DND-41 (cell line): ENCODE measurements around the gene OSBPL10.

Source experiments
- ATAC-seq: fragments of 200-7000 bp; cut with Tn5 transposase; 3 replicates; pipeline ENCODE4 v1.9.1; 2021; ENCODE audit warnings: low read depth; ENCODE audit not compliant: insufficient read depth
- DNase-seq: peaks from one replicate; pipeline ENCODE4 v3.0.0-alpha.2; 2020
- H2AFZ ChIP-seq: 2 replicates; pipeline ENCODE4 v1.6.0; 2012; ENCODE audit warnings: low read depth, low read length
- H3K27ac ChIP-seq: 2 replicates; pipeline ENCODE4 v1.5.1; 2012; ENCODE audit warnings: low read length, inconsistent platforms
- H3K27me3 ChIP-seq: fragments of 200-600 bp; sonication (generic); 2 replicates; pipeline ENCODE4 v1.6.0; 2012; ENCODE audit warnings: low read length, mild to moderate bottlenecking, inconsistent platforms; ENCODE audit not compliant: insufficient read depth, poor library complexity
- H3K36me3 ChIP-seq: 2 replicates; pipeline ENCODE4 v1.5.1; 2012; ENCODE audit warnings: low read length, inconsistent platforms; ENCODE audit not compliant: insufficient read depth
- H3K4me1 ChIP-seq: 2 replicates; pipeline ENCODE4 v1.5.1; 2012; ENCODE audit warnings: mild to moderate bottlenecking, low read length; ENCODE audit not compliant: insufficient read depth
- H3K4me2 ChIP-seq: 2 replicates; pipeline ENCODE4 v1.6.0; 2012; ENCODE audit warnings: mild to moderate bottlenecking, moderate library complexity, low read length, inconsistent platforms; ENCODE audit not compliant: insufficient read depth
- H3K4me3 ChIP-seq, 2 experiments: fragments of 200-600 bp in 1 of 2; shearing (Covaris generic) in 1 of 2; 2 replicates each; pipeline ENCODE4 v1.5.1; 2012 to 2016; ENCODE audit warnings: inconsistent platforms in 2 of 2, low read length in 2 of 2, mild to moderate bottlenecking in 2 of 2, low read depth in 1 of 2, moderate library complexity in 1 of 2
- H3K79me2 ChIP-seq: 2 replicates; pipeline ENCODE4 v1.6.0; 2012; ENCODE audit warnings: low read length, inconsistent platforms; ENCODE audit not compliant: insufficient read depth
- H3K9ac ChIP-seq: 2 replicates; pipeline ENCODE4 v1.6.0; 2012; ENCODE audit warnings: low read depth, mild to moderate bottlenecking, inconsistent platforms, low read length, moderate library complexity
- H3K9me3 ChIP-seq: 2 replicates; pipeline ENCODE4 v1.5.1; 2012; ENCODE audit warnings: low read length, moderate library complexity, mild to moderate bottlenecking, inconsistent platforms; ENCODE audit not compliant: insufficient read depth, severe bottlenecking
- H4K20me1 ChIP-seq: 2 replicates; pipeline ENCODE4 v1.6.0; 2012; ENCODE audit warnings: low read length; ENCODE audit not compliant: insufficient read depth
- CTCF ChIP-seq: IDR thresholded peaks from 2 replicates; pipeline ENCODE4 v1.5.1; 2012; ENCODE audit warnings: borderline replicate concordance, low read length, moderate library complexity, mild to moderate bottlenecking; ENCODE audit not compliant: poor library complexity, severe bottlenecking; ENCODE audit errors: extremely low read depth
- EZH2 ChIP-seq: IDR thresholded peaks from 3 replicates; pipeline ENCODE4 v1.6.1; 2012; ENCODE audit warnings: borderline replicate concordance, low read depth, mild to moderate bottlenecking, moderate library complexity, low read length, inconsistent platforms; ENCODE audit not compliant: severe bottlenecking

OSBPL10 gene

GRCh38 chr3:31661993-31662670, 318.9 kb downstream of the OSBPL10 start:
- Histone ChIP-seq H3K9ac (no peak overlapping the region), H3K4me3 (no peak overlapping the region), H3K4me1 (no peaks in the 10 kb centered on the region), H2AFZ (no peak overlapping the region), H3K79me2 (no peaks in the 10 kb centered on the region), H3K36me3 (no peaks in the 10 kb centered on the region), H4K20me1 (no peaks in the 10 kb centered on the region), H3K27me3 (no peaks in the 10 kb centered on the region), H3K27ac (no peak overlapping the region), H3K9me3 (peaks cover 5% of the 10 kb centered on the region), H3K4me2 (no peak overlapping the region)
- no peak for ATAC-seq
- DNase-seq = no peak
- TF ChIP-seq CTCF (no peak), EZH2 (no peak)

- TF ChIP-seq CTCF (no peak), EZH2 (no peak)
- ATAC-seq (no peak), DNase-seq (no peak)
- no peak overlapping the region for H2AFZ ChIP-seq
- H3K9ac ChIP-seq = no peak overlapping the region
- no peaks in the 10 kb centered on the region for H4K20me1 ChIP-seq
- H3K79me2 ChIP-seq = no peaks in the 10 kb centered on the region
- H3K36me3 ChIP-seq = no peaks in the 10 kb centered on the region
- no peak overlapping the region for H3K4me2 ChIP-seq
- H3K9me3 ChIP-seq = peaks cover 5% of the 10 kb centered on the region
- H3K27ac ChIP-seq = no peak overlapping the region
- no peaks in the 10 kb centered on the region for H3K4me1 ChIP-seq
- no peak overlapping the region for H3K4me3 ChIP-seq
- H3K27me3 ChIP-seq = no peaks in the 10 kb centered on the region
These were observed 319.8 kb downstream of the OSBPL10 start for GRCh38 chr3:31661286-31661685.

- TF ChIP-seq CTCF (no peak), EZH2 (no peak)
- no peaks in the 10 kb centered on the region for H3K27me3 ChIP-seq
- no peak overlapping the region for H3K4me3 ChIP-seq
- DNase-seq = no peak
- no peak overlapping the region for H3K27ac ChIP-seq
- H3K4me1 ChIP-seq = no peaks in the 10 kb centered on the region
- no peak overlapping the region for H2AFZ ChIP-seq
- no peaks in the 10 kb centered on the region for H3K79me2 ChIP-seq
- no peak for ATAC-seq
- H3K9ac ChIP-seq = no peak overlapping the region
- H3K9me3 ChIP-seq = peaks cover 18% of the 10 kb centered on the region
- no peaks in the 10 kb centered on the region for H4K20me1 ChIP-seq
- H3K4me2 ChIP-seq = no peak overlapping the region
- H3K36me3 ChIP-seq = no peaks in the 10 kb centered on the region
These were observed 321.8 kb downstream of the OSBPL10 start for GRCh38 chr3:31659246-31659645.

- Histone ChIP-seq H3K27me3 (no peaks in the 10 kb centered on the region), H3K4me1 (no peaks in the 10 kb centered on the region), H2AFZ (no peak overlapping the region), H3K9ac (no peak overlapping the region), H3K9me3 (peaks cover 42% of the 10 kb centered on the region), H4K20me1 (no peaks in the 10 kb centered on the region), H3K36me3 (no peaks in the 10 kb centered on the region), H3K27ac (no peak overlapping the region), H3K79me2 (no peaks in the 10 kb centered on the region), H3K4me3 (no peak overlapping the region), H3K4me2 (no peak overlapping the region)
- TF ChIP-seq CTCF (no peak), EZH2 (no peak)
- no peak for ATAC-seq
- DNase-seq = no peak
These were observed 326.1 kb downstream of the OSBPL10 start for GRCh38 chr3:31654998-31655397.
